Astrocyte (in vitro differentiated cells and primary cell): ENCODE results near the gene AGXT. TPM values are rescaled to one million over a fixed set of nuclear protein-coding genes. Genes with fewer than 3 reads are reported as not detected.

ENCODE experiments used
- DNase-seq: peaks from one replicate; pipeline ENCODE4 v3.0.0-alpha.2; 2010; ENCODE audit warnings: low read depth
- FAIRE-seq: peaks from 2 replicates; lab custom pipeline; 2011; peaks lifted over from hg19 to GRCh38; lab: Jason Lieb, UNC
- H2AFZ ChIP-seq: 2 replicates; pipeline ENCODE4 v1.6.0; 2012; ENCODE audit warnings: low read depth, low read length, inconsistent platforms
- H3K27ac ChIP-seq: 2 replicates; pipeline ENCODE4 v1.5.1; 2011; ENCODE audit warnings: low read depth, low read length, inconsistent platforms
- H3K27me3 ChIP-seq: 2 replicates; pipeline ENCODE4 v1.6.0; 2011; ENCODE audit warnings: low read length, inconsistent platforms; ENCODE audit not compliant: insufficient read depth
- H3K36me3 ChIP-seq: 2 replicates; pipeline ENCODE4 v1.5.1; 2011; ENCODE audit warnings: low read length, inconsistent platforms; ENCODE audit not compliant: insufficient read depth
- H3K4me1 ChIP-seq: 2 replicates; pipeline ENCODE4 v1.5.1; 2011; ENCODE audit warnings: low read length, inconsistent platforms; ENCODE audit not compliant: insufficient read depth
- H3K4me2 ChIP-seq: 2 replicates; pipeline ENCODE4 v1.6.0; 2012; ENCODE audit warnings: low read length, inconsistent platforms
- H3K4me3 ChIP-seq: 2 replicates; pipeline ENCODE4 v1.5.1; 2011; ENCODE audit warnings: low read depth, mild to moderate bottlenecking, low read length, inconsistent platforms; ENCODE audit not compliant: insufficient read depth
- H3K79me2 ChIP-seq: 2 replicates; pipeline ENCODE4 v1.6.0; 2012; ENCODE audit warnings: mild to moderate bottlenecking, low read length, inconsistent platforms; ENCODE audit not compliant: insufficient read depth
- H3K9ac ChIP-seq: 2 replicates; pipeline ENCODE4 v1.6.0; 2012; ENCODE audit warnings: mild to moderate bottlenecking, low read length, inconsistent platforms
- H3K9me3 ChIP-seq: 2 replicates; pipeline ENCODE4 v1.5.1; 2012; ENCODE audit warnings: low read depth, mild to moderate bottlenecking, low read length, inconsistent platforms; ENCODE audit not compliant: insufficient read depth
- H4K20me1 ChIP-seq: 2 replicates; pipeline ENCODE4 v1.6.0; 2012; ENCODE audit warnings: low read length, inconsistent platforms; ENCODE audit not compliant: insufficient read depth
- H3K27ac Mint-ChIP-seq: one replicate; pipeline ENCODE4 v1.8.0; 2021; ENCODE audit warnings: mild to moderate bottlenecking, mixed read lengths; ENCODE audit not compliant: unreplicated experiment
- H3K27me3 Mint-ChIP-seq: one replicate; pipeline ENCODE4 v1.8.0; 2021; ENCODE audit warnings: low read depth, mixed read lengths; ENCODE audit not compliant: unreplicated experiment
- H3K36me3 Mint-ChIP-seq: one replicate; pipeline ENCODE4 v1.8.0; 2021; ENCODE audit warnings: low read depth, mixed read lengths; ENCODE audit not compliant: unreplicated experiment
- H3K4me1 Mint-ChIP-seq: one replicate; pipeline ENCODE4 v1.8.0; 2021; ENCODE audit warnings: low read depth, mixed read lengths; ENCODE audit not compliant: unreplicated experiment
- H3K4me3 Mint-ChIP-seq: one replicate; pipeline ENCODE4 v1.8.0; 2021; ENCODE audit warnings: mild to moderate bottlenecking, moderate library complexity, mixed read lengths; ENCODE audit not compliant: unreplicated experiment
- H3K9me3 Mint-ChIP-seq: one replicate; pipeline ENCODE4 v1.8.0; 2021; ENCODE audit warnings: mild to moderate bottlenecking, mixed read lengths; ENCODE audit not compliant: unreplicated experiment
- EZH2 ChIP-seq: IDR thresholded peaks from 2 replicates; pipeline ENCODE4 v1.6.1; 2012; ENCODE audit warnings: mild to moderate bottlenecking, low read length, inconsistent platforms; ENCODE audit not compliant: insufficient read depth
- total RNA-seq: library from RNA; stranded (reverse); gene quantifications from 2 replicates; pipeline ENCODE4 v1.2.1, GENCODE V29; 2021
- TF ChIP-seq, protein P1 (sequence below): IDR thresholded peaks from 2 replicates; pipeline ENCODE4 v1.5.1; 2011; ENCODE audit warnings: low read depth, mild to moderate bottlenecking, inconsistent platforms, low read length, moderate library complexity; ENCODE audit not compliant: insufficient read depth

Gene AGXT
- total RNA-seq, 1 donor from 2014 or later: not detected

DNA sequence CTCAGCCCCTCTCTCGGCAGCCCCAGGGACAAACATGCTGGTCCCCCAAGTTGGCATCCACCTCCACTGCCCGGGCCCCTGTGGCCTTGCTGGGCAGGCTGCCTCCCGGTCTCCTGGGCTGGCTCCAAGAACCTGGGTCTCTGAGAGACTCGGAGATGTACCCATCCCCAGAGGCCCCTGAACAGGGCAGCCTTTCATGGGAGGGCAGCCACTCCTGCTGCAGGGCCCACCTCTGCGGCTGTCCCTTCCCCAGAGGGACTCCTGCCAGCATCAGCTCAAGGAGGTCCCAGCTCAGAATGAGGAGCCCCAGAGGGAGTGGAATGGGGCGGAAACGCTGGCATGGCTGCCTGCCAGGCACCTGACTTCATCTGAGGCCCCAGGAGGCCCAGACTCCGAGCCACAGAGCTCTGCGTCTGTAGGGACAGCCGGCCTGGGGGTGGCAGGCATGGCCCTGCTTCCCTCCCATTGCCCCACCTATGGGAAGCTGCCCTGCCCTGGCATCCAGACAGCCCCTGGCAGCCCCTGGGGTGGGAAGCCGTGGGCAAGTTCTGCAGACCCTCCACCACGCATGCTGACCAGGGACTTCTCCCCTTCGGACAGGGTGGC lies 36.7 kb downstream of the AGXT start:
- DNase-seq (no peak), FAIRE-seq (no peak)
- Histone ChIP-seq H2AFZ (no peak overlapping the region), H3K36me3 (no peaks in the 10 kb centered on the region), H3K9me3 (peaks cover 2% of the 10 kb centered on the region), H4K20me1 (no peaks in the 10 kb centered on the region), H3K27me3 (peaks cover 15% of the 10 kb centered on the region), H3K27ac (no peak overlapping the region), H3K79me2 (no peaks in the 10 kb centered on the region), H3K4me3 (no peak overlapping the region), H3K4me2 (no peak overlapping the region), H3K4me1 (no peaks in the 10 kb centered on the region), H3K9ac (no peak overlapping the region)
- Mint-ChIP-seq H3K27me3 (peaks cover 43% of the 10 kb centered on the region), H3K4me3 (no peak overlapping the region), H3K9me3 (no peaks in the 10 kb centered on the region), H3K4me1 (no peaks in the 10 kb centered on the region), H3K27ac (no peak overlapping the region), H3K36me3 (no peaks in the 10 kb centered on the region)
- no peak for TF ChIP-seq EZH2
- TF ChIP-seq, protein P1, sequence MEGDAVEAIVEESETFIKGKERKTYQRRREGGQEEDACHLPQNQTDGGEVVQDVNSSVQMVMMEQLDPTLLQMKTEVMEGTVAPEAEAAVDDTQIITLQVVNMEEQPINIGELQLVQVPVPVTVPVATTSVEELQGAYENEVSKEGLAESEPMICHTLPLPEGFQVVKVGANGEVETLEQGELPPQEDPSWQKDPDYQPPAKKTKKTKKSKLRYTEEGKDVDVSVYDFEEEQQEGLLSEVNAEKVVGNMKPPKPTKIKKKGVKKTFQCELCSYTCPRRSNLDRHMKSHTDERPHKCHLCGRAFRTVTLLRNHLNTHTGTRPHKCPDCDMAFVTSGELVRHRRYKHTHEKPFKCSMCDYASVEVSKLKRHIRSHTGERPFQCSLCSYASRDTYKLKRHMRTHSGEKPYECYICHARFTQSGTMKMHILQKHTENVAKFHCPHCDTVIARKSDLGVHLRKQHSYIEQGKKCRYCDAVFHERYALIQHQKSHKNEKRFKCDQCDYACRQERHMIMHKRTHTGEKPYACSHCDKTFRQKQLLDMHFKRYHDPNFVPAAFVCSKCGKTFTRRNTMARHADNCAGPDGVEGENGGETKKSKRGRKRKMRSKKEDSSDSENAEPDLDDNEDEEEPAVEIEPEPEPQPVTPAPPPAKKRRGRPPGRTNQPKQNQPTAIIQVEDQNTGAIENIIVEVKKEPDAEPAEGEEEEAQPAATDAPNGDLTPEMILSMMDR: no peak

DNA sequence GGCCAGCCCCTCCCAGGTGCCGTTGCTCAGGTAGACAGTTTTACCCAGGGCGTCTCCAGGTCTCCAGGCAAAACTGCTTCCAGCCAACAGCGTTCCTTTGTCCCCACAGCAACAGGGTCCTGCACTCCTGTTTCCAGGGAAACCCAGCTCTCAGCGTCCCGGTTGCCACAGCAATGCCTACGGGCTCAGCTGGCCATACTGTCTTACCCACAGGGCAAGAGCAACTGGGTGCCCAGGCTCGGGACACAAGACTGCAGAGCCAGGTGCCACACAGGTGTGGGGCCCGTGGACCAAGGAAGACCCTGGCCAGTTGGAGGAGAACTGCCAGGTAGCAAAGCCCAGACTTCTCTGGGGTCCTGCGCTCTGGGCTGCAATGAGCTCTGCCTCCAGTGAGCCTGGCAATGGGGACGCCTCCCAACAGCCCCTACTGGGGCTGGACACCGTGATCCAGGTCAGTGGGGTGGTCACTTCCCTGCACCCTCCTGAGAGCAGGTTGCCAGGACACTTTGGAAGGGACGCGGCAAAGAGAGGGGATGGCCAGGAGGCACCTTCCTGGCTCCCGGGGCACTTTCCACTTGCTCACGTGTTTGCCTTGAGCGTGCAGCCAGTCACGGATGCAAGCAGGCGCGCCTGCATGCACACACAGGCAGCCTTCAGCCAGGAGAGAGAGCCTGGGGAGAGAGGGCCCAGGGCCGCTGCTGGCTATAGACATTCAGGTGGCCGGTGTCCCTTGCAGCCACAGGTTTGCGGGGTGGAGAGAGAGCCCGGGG lies 37.7 kb downstream of the AGXT start, which contains the start of gene CROCC2:
Gene CROCC2 (plus strand): TSS at position 196 of the 770 bp plus-strand sequence. CDS start 178 bp downstream, at position 374.
- no peak within 1 kb of the TSS for H3K27ac Mint-ChIP-seq
- Histone ChIP-seq H3K79me2 (no peaks in the 10 kb centered on the region), H2AFZ (no peak within 1 kb of the TSS), H3K27ac (no peak within 1 kb of the TSS), H3K36me3 (no peaks in the 10 kb centered on the region), H3K4me2 (no peak within 1 kb of the TSS), H3K4me3 (no peak within 1 kb of the TSS), H3K9me3 (no peaks in the 10 kb centered on the region), H4K20me1 (no peaks in the 10 kb centered on the region), H3K27me3 (peaks cover 15% of the 10 kb centered on the region), H3K4me1 (no peaks in the 10 kb centered on the region), H3K9ac (no peak within 1 kb of the TSS)
- H3K27me3 Mint-ChIP-seq: peaks cover 40% of the 10 kb centered on the region
- H3K4me1 Mint-ChIP-seq: no peaks in the 10 kb centered on the region
- no peaks in the 10 kb centered on the region for H3K9me3 Mint-ChIP-seq
- no peak within 1 kb of the TSS for H3K4me3 Mint-ChIP-seq
- no peaks in the 10 kb centered on the region for H3K36me3 Mint-ChIP-seq
- no peak for TF ChIP-seq EZH2
- TF ChIP-seq, protein P1: no peak
- DNase-seq (no peak), FAIRE-seq (no peak)
